HUES64 (cell line): Measurements from ENCODE around the gene PRR19.

Source experiments
- H3K27ac ChIP-seq: 2 replicates; pipeline ENCODE4 v1.7.0; 2013; ENCODE audit warnings: low read depth, low read length, inconsistent platforms
- H3K27me3 ChIP-seq: 2 replicates; pipeline ENCODE4 v1.6.1; 2013; ENCODE audit warnings: mild to moderate bottlenecking, low read length; ENCODE audit not compliant: insufficient read depth
- H3K36me3 ChIP-seq: 2 replicates; pipeline ENCODE4 v1.6.1; 2013; ENCODE audit warnings: mild to moderate bottlenecking, low read length; ENCODE audit not compliant: insufficient read depth
- H3K4me1 ChIP-seq: 2 replicates; pipeline ENCODE4 v1.6.1; 2013; ENCODE audit warnings: mild to moderate bottlenecking, low read length, moderate library complexity; ENCODE audit not compliant: insufficient read depth
- H3K4me3 ChIP-seq: 2 replicates; pipeline ENCODE4 v1.5.1; 2013; ENCODE audit warnings: mild to moderate bottlenecking, low read length, moderate library complexity
- H3K9ac ChIP-seq: 2 replicates; pipeline ENCODE4 v1.6.1; 2013; ENCODE audit warnings: mild to moderate bottlenecking, low read depth, low read length
- H3K9me3 ChIP-seq: 2 replicates; pipeline ENCODE4 v1.6.1; 2013; ENCODE audit warnings: low read depth, low read length; ENCODE audit not compliant: insufficient read depth
- WGBS: fragments of 150-250, 120-280 bp; methylation state at CpG from one replicate; pipeline ENCODE4 v1.1.7; 2013; ENCODE audit warnings: missing lambda C conversion rate; 5-methylcytosine and 5-hydroxymethylcytosine counted together

PRR19 gene

DNA sequence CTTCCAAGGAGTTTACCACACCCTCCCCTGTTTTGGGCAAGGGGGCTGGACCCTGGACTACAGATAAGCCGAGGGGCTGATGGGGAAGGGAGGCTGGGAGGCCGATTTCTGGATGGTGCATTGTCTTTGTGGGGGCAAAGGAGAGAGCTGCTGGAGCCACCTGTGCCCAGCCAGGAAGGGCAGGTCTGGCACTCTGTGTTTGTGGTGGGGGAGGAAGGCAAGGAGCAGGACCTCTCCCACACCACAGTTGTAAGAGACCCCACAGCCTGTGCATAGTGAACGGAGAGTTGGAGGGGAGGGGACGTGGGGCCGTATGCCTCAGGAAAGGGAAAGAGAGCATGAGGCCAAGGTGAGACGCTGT is 16.0 kb upstream of the PRR19 start:
- peaks cover 44% of the 10 kb centered on the region for H3K36me3 ChIP-seq
- 89% methylated on average over 6 of the region's 6 CpGs for WGBS
- no peaks in the 10 kb centered on the region for H3K9me3 ChIP-seq
- H3K9ac ChIP-seq = no peak overlapping the region
- H3K27ac ChIP-seq = no peak overlapping the region
- H3K4me1 ChIP-seq = peaks cover 27% of the 10 kb centered on the region
- no peak overlapping the region for H3K4me3 ChIP-seq
- H3K27me3 ChIP-seq = no peaks in the 10 kb centered on the region

DNA sequence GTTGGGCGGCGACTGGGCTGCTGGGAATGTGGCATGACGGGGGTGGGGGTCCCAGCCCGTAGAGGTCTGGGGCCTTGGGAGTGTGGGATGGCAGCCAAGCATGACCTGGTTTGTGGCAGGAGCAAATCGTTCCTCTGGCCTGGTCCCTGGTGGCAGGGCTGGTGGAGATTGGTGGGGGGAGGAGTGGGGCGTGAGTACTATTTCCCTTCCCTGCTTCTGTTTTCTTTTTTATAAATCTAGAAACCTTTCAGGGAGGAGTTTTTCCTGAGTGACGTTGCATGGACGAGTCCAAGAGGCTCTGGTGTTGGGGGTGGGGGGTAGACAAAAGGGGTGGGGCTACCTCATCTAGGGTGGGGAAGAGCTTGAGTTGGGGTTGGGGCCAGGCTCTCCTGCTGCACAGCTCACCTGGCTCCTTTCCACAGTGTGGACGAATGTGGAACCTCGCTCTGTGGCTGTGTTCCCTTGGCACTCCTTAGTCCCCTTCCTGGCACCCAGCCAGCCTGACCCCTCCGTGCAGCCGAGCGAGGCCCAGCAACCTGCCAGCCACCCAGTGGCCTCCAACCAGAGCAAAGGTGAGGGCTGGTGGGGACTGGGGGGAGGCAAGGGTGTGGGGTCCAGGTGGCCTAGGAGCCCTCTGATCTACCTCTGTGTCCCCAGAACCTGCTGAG is 15.4 kb upstream of the PRR19 start:
- no peaks in the 10 kb centered on the region for H3K27me3 ChIP-seq
- WGBS = 91% methylated on average over 12 of the region's 13 CpGs
- H3K36me3 ChIP-seq = peaks cover 49% of the 10 kb centered on the region
- no peaks in the 10 kb centered on the region for H3K9me3 ChIP-seq
- H3K4me3 ChIP-seq = no peak overlapping the region
- H3K9ac ChIP-seq = no peak overlapping the region
- peaks cover 24% of the 10 kb centered on the region for H3K4me1 ChIP-seq
- H3K27ac ChIP-seq = no peak overlapping the region

DNA sequence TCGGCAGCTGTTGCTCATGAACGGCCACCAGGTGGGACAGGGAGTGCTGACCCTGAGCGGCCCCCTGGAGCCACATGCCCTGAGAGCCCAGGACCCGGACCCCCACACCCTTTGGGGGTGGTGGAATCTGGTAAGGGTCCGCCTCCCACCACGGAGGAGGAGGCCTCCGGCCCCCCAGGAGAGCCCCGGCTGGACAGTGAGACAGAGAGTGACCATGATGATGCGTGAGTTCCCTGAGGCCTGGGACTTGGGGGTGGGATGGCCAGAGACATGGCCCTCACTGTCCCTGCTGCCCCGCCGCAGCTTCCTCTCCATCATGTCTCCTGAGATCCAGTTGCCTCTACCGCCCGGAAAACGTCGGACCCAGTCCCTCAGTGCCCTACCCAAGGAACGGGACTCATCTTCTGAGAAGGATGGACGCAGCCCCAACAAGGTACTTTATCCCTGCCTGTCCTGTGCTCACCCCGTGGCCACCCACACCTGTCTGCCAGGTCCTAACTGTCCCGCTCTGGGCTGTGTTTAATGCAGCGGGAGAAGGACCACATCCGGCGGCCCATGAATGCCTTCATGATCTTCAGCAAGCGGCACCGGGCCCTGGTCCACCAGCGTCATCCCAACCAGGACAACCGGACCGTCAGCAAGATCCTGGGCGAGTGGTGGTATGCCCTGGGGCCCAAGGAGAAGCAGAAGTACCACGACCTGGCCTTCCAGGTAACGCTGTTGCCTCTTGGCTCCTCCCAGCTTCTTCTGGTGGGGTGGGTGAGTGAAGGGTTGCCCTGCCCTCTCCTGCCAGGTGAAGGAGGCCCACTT is 14.7 kb upstream of the PRR19 start:
- H3K4me1 ChIP-seq = peaks cover 17% of the 10 kb centered on the region; the same call in 1 of the 2 replicates
- peaks cover 56% of the 10 kb centered on the region for H3K36me3 ChIP-seq
- H3K27me3 ChIP-seq = no peaks in the 10 kb centered on the region
- H3K9me3 ChIP-seq = no peaks in the 10 kb centered on the region
- H3K27ac ChIP-seq = no peak overlapping the region
- no peak overlapping the region for H3K9ac ChIP-seq
- WGBS = 95% methylated on average over 30 of the region's 30 CpGs
- no peak overlapping the region for H3K4me3 ChIP-seq

DNA sequence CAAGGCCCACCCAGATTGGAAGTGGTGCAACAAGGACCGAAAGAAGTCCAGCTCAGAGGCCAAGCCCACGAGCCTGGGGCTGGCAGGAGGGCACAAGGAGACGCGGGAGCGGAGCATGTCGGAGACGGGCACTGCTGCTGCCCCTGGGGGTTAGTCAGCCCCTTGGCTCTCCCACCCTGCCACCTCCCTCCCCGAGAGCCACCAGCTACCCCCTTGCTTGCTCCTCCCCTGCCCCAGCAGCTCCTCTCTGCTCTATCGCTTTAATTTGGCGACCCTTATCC is 14.2 kb upstream of the PRR19 start:
- Histone ChIP-seq H3K9ac (no peak overlapping the region), H3K4me3 (no peak overlapping the region), H3K36me3 (peaks cover 62% of the 10 kb centered on the region), H3K9me3 (no peaks in the 10 kb centered on the region), H3K27ac (no peak overlapping the region), H3K4me1 (peaks cover 12% of the 10 kb centered on the region; the same call in 1 of the 2 replicates), H3K27me3 (no peaks in the 10 kb centered on the region)
- WGBS = 94% methylated on average over 10 of the region's 10 CpGs

DNA sequence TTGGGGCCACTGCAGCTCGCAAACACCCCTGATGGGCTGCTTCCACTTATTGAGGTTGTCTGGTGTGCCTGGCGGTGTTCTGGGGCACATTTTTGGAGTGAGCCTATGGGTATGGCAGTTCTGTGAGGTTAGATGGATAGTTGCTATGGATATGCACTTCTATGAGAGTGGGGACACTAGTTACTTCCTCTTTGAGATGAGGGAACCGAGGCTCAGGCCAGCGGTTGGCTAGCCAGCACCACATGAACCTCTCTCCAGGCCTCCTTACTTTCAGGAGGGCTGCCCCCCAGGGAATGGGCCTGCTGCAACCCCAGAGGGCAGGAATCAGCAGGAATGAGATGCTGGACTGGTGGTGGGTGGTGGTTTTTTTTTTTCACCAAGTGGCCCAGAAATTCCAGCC is 13.5 kb upstream of the PRR19 start:
- WGBS = 92% methylated on average over 4 of the region's 4 CpGs

DNA sequence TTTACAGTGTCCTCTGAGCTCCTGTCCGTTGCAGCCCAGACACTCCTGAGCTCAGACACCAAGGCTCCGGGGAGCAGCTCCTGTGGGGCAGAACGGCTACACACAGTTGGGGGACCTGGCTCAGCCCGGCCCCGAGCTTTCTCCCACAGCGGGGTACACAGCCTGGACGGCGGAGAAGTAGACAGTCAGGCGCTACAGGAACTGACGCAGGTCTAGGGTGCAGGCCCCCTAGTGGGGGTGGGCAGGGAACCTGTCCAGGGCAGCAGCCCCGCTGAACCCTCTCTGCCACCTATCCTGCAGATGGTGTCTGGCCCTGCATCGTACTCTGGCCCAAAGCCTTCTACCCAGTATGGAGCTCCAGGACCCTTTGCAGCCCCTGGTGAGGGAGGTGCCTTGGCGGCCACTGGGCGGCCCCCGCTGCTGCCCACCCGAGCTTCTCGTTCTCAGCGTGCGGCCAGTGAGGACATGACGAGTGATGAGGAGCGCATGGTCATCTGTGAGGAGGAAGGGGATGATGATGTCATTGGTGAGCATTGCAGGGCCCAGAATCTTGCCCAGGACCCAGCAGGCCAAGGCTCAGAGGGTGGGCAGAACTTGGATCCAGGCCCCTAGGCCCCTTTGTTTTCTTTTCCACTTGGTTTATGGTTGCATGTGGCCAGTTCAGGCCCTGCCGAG is 12.9 kb upstream of the PRR19 start:
- Histone ChIP-seq H3K9ac (no peak overlapping the region), H3K4me1 (peaks cover 6% of the 10 kb centered on the region; the same call in 1 of the 2 replicates)
- 95% methylated on average over 22 of the region's 22 CpGs for WGBS

More for the DNA sequence above, 13.5 kb upstream of the PRR19 start:
- Histone ChIP-seq H3K9me3 (no peaks in the 10 kb centered on the region), H3K9ac (no peak overlapping the region), H3K27me3 (no peaks in the 10 kb centered on the region), H3K4me1 (peaks cover 7% of the 10 kb centered on the region; the same call in 1 of the 2 replicates), H3K4me3 (no peak overlapping the region), H3K27ac (no peak overlapping the region), H3K36me3 (peaks cover 67% of the 10 kb centered on the region)

GRCh38 chr19:42289556-42290041 is 12.3 kb upstream of the PRR19 start:
- 95% methylated on average over 7 of the region's 8 CpGs for WGBS
- peaks cover 6% of the 10 kb centered on the region; the same call in 1 of the 2 replicates for H3K4me1 ChIP-seq
- peaks cover 79% of the 10 kb centered on the region for H3K36me3 ChIP-seq
- H3K4me3 ChIP-seq = no peak overlapping the region
- no peak overlapping the region for H3K27ac ChIP-seq
- no peak overlapping the region for H3K9ac ChIP-seq
- no peaks in the 10 kb centered on the region for H3K27me3 ChIP-seq
- no peaks in the 10 kb centered on the region for H3K9me3 ChIP-seq

More for the DNA sequence above, 12.9 kb upstream of the PRR19 start:
- no peak overlapping the region for H3K4me3 ChIP-seq
- no peaks in the 10 kb centered on the region for H3K9me3 ChIP-seq
- H3K27ac ChIP-seq = no peak overlapping the region
- H3K36me3 ChIP-seq = peaks cover 73% of the 10 kb centered on the region
- H3K27me3 ChIP-seq = no peaks in the 10 kb centered on the region

- Histone ChIP-seq H3K4me1 (peaks cover 5% of the 10 kb centered on the region; the same call in 1 of the 2 replicates), H3K27me3 (no peaks in the 10 kb centered on the region), H3K36me3 (peaks cover 81% of the 10 kb centered on the region), H3K4me3 (no peak overlapping the region), H3K27ac (no peak overlapping the region), H3K9me3 (no peaks in the 10 kb centered on the region), H3K9ac (no peak overlapping the region)
- 90% methylated on average over 13 of the region's 13 CpGs for WGBS
These were observed 11.8 kb upstream of the PRR19 start for GRCh38 chr19:42290136-42290522.

DNA sequence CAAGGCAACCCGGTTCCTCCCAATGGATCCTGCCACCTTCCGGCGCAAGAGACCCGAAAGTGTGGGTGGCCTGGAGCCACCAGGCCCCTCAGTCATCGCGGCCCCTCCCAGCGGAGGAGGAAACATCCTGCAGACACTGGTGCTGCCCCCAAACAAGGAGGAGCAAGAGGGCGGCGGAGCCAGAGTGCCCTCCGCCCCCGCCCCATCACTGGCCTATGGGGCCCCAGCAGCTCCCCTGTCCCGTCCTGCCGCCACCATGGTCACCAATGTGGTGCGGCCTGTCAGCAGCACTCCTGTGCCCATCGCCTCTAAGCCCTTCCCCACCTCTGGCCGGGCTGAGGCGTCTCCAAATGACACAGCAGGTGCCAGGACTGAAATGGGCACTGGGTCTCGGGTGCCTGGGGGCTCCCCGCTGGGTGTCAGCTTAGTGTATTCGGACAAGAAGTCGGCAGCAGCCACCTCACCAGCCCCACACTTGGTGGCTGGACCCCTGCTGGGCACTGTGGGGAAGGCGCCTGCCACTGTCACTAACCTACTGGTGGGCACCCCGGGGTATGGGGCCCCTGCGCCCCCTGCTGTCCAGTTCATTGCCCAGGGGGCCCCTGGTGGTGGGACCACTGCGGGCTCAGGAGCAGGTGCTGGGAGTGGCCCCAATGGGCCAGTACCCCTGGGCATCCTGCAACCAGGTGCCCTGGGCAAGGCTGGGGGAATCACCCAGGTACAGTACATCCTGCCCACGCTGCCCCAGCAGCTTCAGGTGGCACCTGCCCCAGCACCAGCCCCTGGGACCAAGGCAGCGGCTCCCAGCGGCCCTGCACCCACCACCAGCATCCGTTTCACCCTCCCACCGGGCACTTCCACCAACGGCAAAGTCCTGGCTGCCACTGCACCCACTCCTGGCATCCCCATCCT is 11.2 kb upstream of the PRR19 start:
- H3K27ac ChIP-seq = no peak overlapping the region
- no peaks in the 10 kb centered on the region for H3K9me3 ChIP-seq
- WGBS = 89% methylated on average over 31 of the region's 31 CpGs
- no peak overlapping the region for H3K9ac ChIP-seq
- peaks cover 81% of the 10 kb centered on the region for H3K36me3 ChIP-seq
- no peak overlapping the region for H3K4me3 ChIP-seq
- H3K27me3 ChIP-seq = no peaks in the 10 kb centered on the region
- no peaks in the 10 kb centered on the region; the same call in 1 of the 2 replicates for H3K4me1 ChIP-seq

- H3K27ac ChIP-seq = no peak overlapping the region
- H3K4me1 ChIP-seq = no peaks in the 10 kb centered on the region
- WGBS = 75% methylated on average over 9 of the region's 9 CpGs
- no peaks in the 10 kb centered on the region for H3K27me3 ChIP-seq
- peaks cover 81% of the 10 kb centered on the region for H3K36me3 ChIP-seq
- no peak overlapping the region for H3K4me3 ChIP-seq
- H3K9me3 ChIP-seq = no peaks in the 10 kb centered on the region
- no peak overlapping the region for H3K9ac ChIP-seq
These were observed 10.5 kb upstream of the PRR19 start for GRCh38 chr19:42291435-42291810.
